ENCODE data around the gene MESD. TPM values are rescaled to one million over a fixed set of nuclear protein-coding genes. Genes with fewer than 3 reads are reported as not detected.

MESD gene
- polyA plus RNA-seq, 1 of the 3 experiments (the other 2 are of a cell fraction), result 15.2 TPM

- Histone ChIP-seq H3K4me1 (ENCODE audit: control insufficient read depth in 1 of 2, insufficient read depth in 2 of 2, low read depth in 1 of 2, low read length in 1 of 2) (peaks cover 8 to 11% of the 10 kb centered on the region in 2 experiments; a peak in 3 of 4 replicates), H3K4me3 (ENCODE audit: low read depth in 2 of 2, low read length in 1 of 2) (no peak overlapping the region), H3K36me3 (replicated peaks in 1 of 2; ENCODE audit: control insufficient read depth in 1 of 2, insufficient read depth in 2 of 2, low read length in 1 of 2) (peaks cover 25 to 39% of the 10 kb centered on the region in 2 experiments), H3F3A (replicated peaks; ENCODE audit: insufficient read depth) (peaks cover 5% of the 10 kb centered on the region), H3K79me2 (ENCODE audit: insufficient read depth) (peaks cover 84% of the 10 kb centered on the region), H3K27me3 (ENCODE audit: insufficient read depth) (no peaks in the 10 kb centered on the region), H2AFZ (ENCODE audit: low read depth) (no peak overlapping the region), H3K9ac (no peak overlapping the region), H3K9me2 (no peaks in the 10 kb centered on the region), H4K20me1 (ENCODE audit: insufficient read depth) (peaks cover 54% of the 10 kb centered on the region), H3K4me2 (no peak overlapping the region), H3K27ac (ENCODE audit: low read depth in 2 of 2, low read length in 1 of 2) (no peak overlapping the region), H3K9me3 (no peaks in the 10 kb centered on the region)
- DNase-seq, result no peak
- WGBS (ENCODE audit: low lambda C conversion rate), result 93% methylated on average over 6 of the region's 6 CpGs
- TF ChIP-seq, protein P1, sequence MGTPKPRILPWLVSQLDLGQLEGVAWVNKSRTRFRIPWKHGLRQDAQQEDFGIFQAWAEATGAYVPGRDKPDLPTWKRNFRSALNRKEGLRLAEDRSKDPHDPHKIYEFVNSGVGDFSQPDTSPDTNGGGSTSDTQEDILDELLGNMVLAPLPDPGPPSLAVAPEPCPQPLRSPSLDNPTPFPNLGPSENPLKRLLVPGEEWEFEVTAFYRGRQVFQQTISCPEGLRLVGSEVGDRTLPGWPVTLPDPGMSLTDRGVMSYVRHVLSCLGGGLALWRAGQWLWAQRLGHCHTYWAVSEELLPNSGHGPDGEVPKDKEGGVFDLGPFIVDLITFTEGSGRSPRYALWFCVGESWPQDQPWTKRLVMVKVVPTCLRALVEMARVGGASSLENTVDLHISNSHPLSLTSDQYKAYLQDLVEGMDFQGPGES (IDR thresholded peaks at IDR 0.05; ENCODE audit: low read depth, low read length), result no peak
- no peak for TF ChIP-seq EP300 (IDR thresholded peaks at IDR 0.05; ENCODE audit: borderline replicate concordance in 1 of 2, low read depth in 1 of 2, low read length in 1 of 2)
- TF ChIP-seq TAF1 (IDR thresholded peaks at IDR 0.05; ENCODE audit: borderline replicate concordance, low read depth, low read length), result no peak
- TF ChIP-seq RFX5 (IDR thresholded peaks at IDR 0.05; ENCODE audit: low read length), result no peak
- no peak for TF ChIP-seq FOXJ3 (CRISPR knock-in tag; IDR thresholded peaks at IDR 0.05)
- TF ChIP-seq EZH2phosphoT487 (IDR thresholded peaks at IDR 0.05; ENCODE audit: borderline replicate concordance, low read depth), result no peak
- no peak for TF ChIP-seq JUND (IDR thresholded peaks at IDR 0.05)
- TF ChIP-seq USF2 (IDR thresholded peaks at IDR 0.05; ENCODE audit: borderline replicate concordance, low read depth, low read length), result no peak
- TF ChIP-seq RXRA (IDR thresholded peaks at IDR 0.05; ENCODE audit: borderline replicate concordance, low read depth), result no peak
- no peak for TF ChIP-seq TEAD4 (IDR thresholded peaks at IDR 0.05; ENCODE audit: borderline replicate concordance, insufficient read depth)
- TF ChIP-seq ZBTB33 (IDR thresholded peaks at IDR 0.05; ENCODE audit: borderline replicate concordance, low read depth), result no peak
- no peak for TF ChIP-seq NFIC (IDR thresholded peaks at IDR 0.05; ENCODE audit: borderline replicate concordance)
- TF ChIP-seq CTCF (IDR thresholded peaks at IDR 0.05), result no peak
- no peak for TF ChIP-seq REST (IDR thresholded peaks at IDR 0.05; ENCODE audit: low read depth, low read length)
- no peak for TF ChIP-seq TCF12 (IDR thresholded peaks at IDR 0.05)
- no peak for TF ChIP-seq RAD21 (IDR thresholded peaks at IDR 0.05; ENCODE audit: low read length)
- TF ChIP-seq POLR2AphosphoS5 (IDR thresholded peaks at IDR 0.05; ENCODE audit: low read depth, low read length), result no peak
- no peak for TF ChIP-seq PBX3 (IDR thresholded peaks at IDR 0.05)
- no peak for TF ChIP-seq SIN3A (IDR thresholded peaks at IDR 0.05; ENCODE audit: borderline replicate concordance, low read depth, low read length)
- ChIA-PET CTCF (no interaction called here), POLR2A (no interaction called here)
Measured at GRCh38 chr15:81007428-81008064, 17.9 kb upstream of the MESD start.
